ENCODE results near the gene WFS1. TPM values are rescaled to one million over a fixed set of nuclear protein-coding genes. Genes with fewer than 3 reads are reported as not detected.

The WFS1 gene
- 14.0 TPM for total RNA-seq

- peak; percentile 99 for DNase-seq
These were observed at the start of gene WFS1 for GRCh38 chr4:6269616-6270511. Gene WFS1 (plus strand): TSS chr4:6269850. CDS start chr4:6277456, 7,606 bp downstream.

GRCh38 chr4:6221301-6221850 lies 48.3 kb upstream of the WFS1 start:
- no peak for DNase-seq

- DNase-seq = peak; percentile 75
These were observed 47.5 kb upstream of the WFS1 start for GRCh38 chr4:6221851-6222760.

GRCh38 chr4:6222761-6223292 lies 46.8 kb upstream of the WFS1 start:
- DNase-seq = no peak

GRCh38 chr4:6224735-6225134 lies 44.9 kb upstream of the WFS1 start:
- no peak for DNase-seq

GRCh38 chr4:6225469-6225868 lies 44.2 kb upstream of the WFS1 start:
- DNase-seq = peak; percentile 68

GRCh38 chr4:6226506-6226905 lies 43.1 kb upstream of the WFS1 start:
- DNase-seq = no peak

GRCh38 chr4:6227412-6228157 lies 42.1 kb upstream of the WFS1 start:
- no peak for DNase-seq

GRCh38 chr4:6228158-6229067 lies 41.2 kb upstream of the WFS1 start:
- DNase-seq = no peak

- DNase-seq = peak; percentile 83
These were observed 40.6 kb upstream of the WFS1 start for GRCh38 chr4:6229095-6229494.

- no peak for DNase-seq
These were observed 39.8 kb upstream of the WFS1 start for GRCh38 chr4:6229671-6230501.

- no peak for DNase-seq
These were observed 39.2 kb upstream of the WFS1 start for GRCh38 chr4:6230502-6230785.

GRCh38 chr4:6230827-6231662 lies 38.6 kb upstream of the WFS1 start:
- DNase-seq = no peak

- DNase-seq = no peak
These were observed 37.9 kb upstream of the WFS1 start for GRCh38 chr4:6231663-6232165.

- DNase-seq = no peak
These were observed 36.5 kb upstream of the WFS1 start for GRCh38 chr4:6232836-6233785.

- DNase-seq = no peak
These were observed 35.7 kb upstream of the WFS1 start for GRCh38 chr4:6233929-6234328.

- DNase-seq = no peak
These were observed 34.6 kb upstream of the WFS1 start for GRCh38 chr4:6235012-6235411.
